ENCODE data around the gene ZSCAN20. TPM values are rescaled to one million over a fixed set of nuclear protein-coding genes. Genes with fewer than 3 reads are reported as not detected.

Gene ZSCAN20
- total and polyA plus RNA-seq, 4 donors, result 0.48 to 2.3 (median 1.3) TPM

GRCh38 chr1:33501774-33502173, 29.3 kb downstream of the ZSCAN20 start:
- Histone ChIP-seq H3K27me3 (ENCODE audit: control insufficient read depth in 4 of 4, insufficient read depth in 4 of 4, low read length in 3 of 4) (no peaks in the 10 kb centered on the region), H3K4me1 (ENCODE audit: control insufficient read depth in 4 of 4, insufficient read depth in 4 of 4, low read length in 3 of 4) (no peaks in the 10 kb centered on the region), H3K36me3 (ENCODE audit: control insufficient read depth in 4 of 4, insufficient read depth in 3 of 4, low read depth in 1 of 4, low read length in 3 of 4) (peaks cover 0 to 4% (median 0%) of the 10 kb centered on the region in 4 donors), H3K27ac (ENCODE audit: low read depth in 1 of 2, low read length in 2 of 2) (no peak overlapping the region), H3K4me3 (ENCODE audit: low read depth in 1 of 3, low read length in 3 of 3) (no peak overlapping the region), H3K9ac (ENCODE audit: low read depth in 1 of 2, low read length in 2 of 2) (no peak overlapping the region), H3K9me3 (ENCODE audit: control insufficient read depth in 4 of 4, low read length in 3 of 4) (peaks cover 2 to 13% (median 6%) of the 10 kb centered on the region in 4 donors)
- TF ChIP-seq SP1 (IDR thresholded peaks at IDR 0.05) (no peak), ATF3 (IDR thresholded peaks at IDR 0.05) (no peak), HNF4G (IDR thresholded peaks at IDR 0.05) (no peak), NR2F2 (IDR thresholded peaks at IDR 0.05) (no peak), HNF4A (conservative IDR thresholded peaks at IDR 0.05) (no peak), REST (IDR thresholded peaks at IDR 0.05) (no peak), ZBTB33 (IDR thresholded peaks at IDR 0.05) (no peak), TAF1 (conservative IDR thresholded peaks at IDR 0.05) (no peak), GABPA (IDR thresholded peaks at IDR 0.05 in 1 of 2, conservative IDR thresholded peaks at IDR 0.05 in 1 of 2) (no peak), EGR1 (IDR thresholded peaks at IDR 0.05; ENCODE audit: low read depth in 2 of 2) (no peak), FOXA2 (IDR thresholded peaks at IDR 0.05) (no peak), FOXA1 (IDR thresholded peaks at IDR 0.05) (no peak), MAX (IDR thresholded peaks at IDR 0.05) (no peak)
- WGBS, result 88% methylated on average over 8 of the region's 8 CpGs
- DNase-seq (ENCODE audit: low spot score), result no peak

- Histone ChIP-seq H3K36me3 (ENCODE audit: control insufficient read depth in 4 of 4, insufficient read depth in 3 of 4, low read depth in 1 of 4, low read length in 3 of 4) (peaks cover 0 to under 1% (median 0%) of the 10 kb centered on the region in 4 donors), H3K9me3 (ENCODE audit: control insufficient read depth in 4 of 4, low read length in 3 of 4) (peaks cover 0 to 3% (median 2%) of the 10 kb centered on the region in 4 donors), H3K4me3 (ENCODE audit: low read depth in 1 of 3, low read length in 3 of 3) (no peak overlapping the region), H3K4me1 (ENCODE audit: control insufficient read depth in 4 of 4, insufficient read depth in 4 of 4, low read length in 3 of 4) (no peaks in the 10 kb centered on the region), H3K27ac (ENCODE audit: low read depth in 1 of 2, low read length in 2 of 2) (no peak overlapping the region), H3K9ac (ENCODE audit: low read depth in 1 of 2, low read length in 2 of 2) (no peak overlapping the region), H3K27me3 (ENCODE audit: control insufficient read depth in 4 of 4, insufficient read depth in 4 of 4, low read length in 3 of 4) (no peaks in the 10 kb centered on the region)
- no peak for DNase-seq (ENCODE audit: low spot score)
- TF ChIP-seq HNF4A (conservative IDR thresholded peaks at IDR 0.05) (no peak), FOXA1 (IDR thresholded peaks at IDR 0.05) (no peak), NR2F2 (IDR thresholded peaks at IDR 0.05) (no peak), GABPA (IDR thresholded peaks at IDR 0.05 in 1 of 2, conservative IDR thresholded peaks at IDR 0.05 in 1 of 2) (no peak)
- WGBS, result 69% methylated on average over 5 of the region's 5 CpGs
These were observed 30.3 kb downstream of the ZSCAN20 start for GRCh38 chr1:33502726-33503125.

All from liver (tissue), 9 donors.